SK-N-SH treated with all-trans-retinoic acid at 6 μM for 48 hours (cell line): ENCODE data around the gene FN1.

Source experiments
- ATAC-seq: fragments of 200-7000 bp; cut with Tn5 transposase; 3 replicates; pipeline ENCODE4 v1.9.1; 2020; ENCODE audit warnings: mild to moderate bottlenecking, moderate library complexity
- ARNTL ChIP-seq: fragments of 450-650 bp; formaldehyde crosslinking; IDR thresholded peaks from 2 replicates; pipeline ENCODE4 v1.5.0; 2020; ENCODE audit warnings: low read depth, mild to moderate bottlenecking, moderate library complexity, borderline replicate concordance
- BACH2 ChIP-seq: fragments of 250-450 bp; sonication (Bioruptor Pico); IDR thresholded peaks from 2 replicates; pipeline ENCODE4 v1.9.0; 2021; ENCODE audit warnings: mild to moderate bottlenecking, borderline replicate concordance
- ESRRG ChIP-seq: fragments of 250-450 bp; sonication (Bioruptor Pico); IDR thresholded peaks from 2 replicates; pipeline ENCODE4 v1.6.1; 2021; ENCODE audit warnings: mild to moderate bottlenecking
- GLIS3 ChIP-seq: fragments of 250-450 bp; sonication (Bioruptor Pico); IDR thresholded peaks from 2 replicates; pipeline ENCODE4 v1.5.0; 2020; ENCODE audit warnings: mild to moderate bottlenecking, moderate library complexity
- ISL1 ChIP-seq: fragments of 250-450 bp; sonication (Bioruptor Pico); IDR thresholded peaks from 2 replicates; pipeline ENCODE4 v2.1.2; 2022; ENCODE audit warnings: mild to moderate bottlenecking, moderate library complexity
- OSR1 ChIP-seq: fragments of 250-450 bp; sonication (Bioruptor Pico); IDR thresholded peaks from 2 replicates; pipeline ENCODE4 v1.8.0; 2022; ENCODE audit warnings: moderate library complexity, mild to moderate bottlenecking, inconsistent platforms
- PPARA ChIP-seq: fragments of 250-450 bp; sonication (Bioruptor Pico); IDR thresholded peaks from 2 replicates; pipeline ENCODE4 v1.5.0; 2020; ENCODE audit warnings: mild to moderate bottlenecking, borderline replicate concordance
- SNAI2 ChIP-seq: fragments of 250-450 bp; sonication (Bioruptor Pico); IDR thresholded peaks from 2 replicates; pipeline ENCODE4 v1.5.0; 2020; ENCODE audit warnings: mild to moderate bottlenecking, moderate library complexity
- TOX ChIP-seq: fragments of 250-450 bp; sonication (Bioruptor Pico); IDR thresholded peaks from 2 replicates; pipeline ENCODE4 v1.8.0; 2021; ENCODE audit warnings: mild to moderate bottlenecking, moderate library complexity, borderline replicate concordance
- ZFP3 ChIP-seq: fragments of 250-450 bp; sonication (Bioruptor Pico); IDR thresholded peaks from 2 replicates; pipeline ENCODE4 v1.5.0; 2020; ENCODE audit warnings: mild to moderate bottlenecking, moderate library complexity
- ZFP30 ChIP-seq: fragments of 450-650 bp; formaldehyde crosslinking; IDR thresholded peaks from 2 replicates; pipeline ENCODE4 v1.5.0; 2022; ENCODE audit warnings: mild to moderate bottlenecking, moderate library complexity
- ZNF565 ChIP-seq: fragments of 450-650 bp; formaldehyde crosslinking; conservative IDR thresholded peaks from 2 replicates; pipeline ENCODE4 v1.5.0; 2020; ENCODE audit warnings: low read depth, mild to moderate bottlenecking, moderate library complexity
- ZNF8 ChIP-seq: fragments of 450-650 bp; formaldehyde crosslinking; IDR thresholded peaks from 2 replicates; pipeline ENCODE4 v1.5.0; 2020; ENCODE audit warnings: mild to moderate bottlenecking, moderate library complexity
- TF ChIP-seq, protein P1 (sequence below): fragments of 250-450 bp; sonication (Bioruptor Pico); IDR thresholded peaks from 2 replicates; pipeline ENCODE4 v1.8.0; 2021; ENCODE audit warnings: low read depth, mild to moderate bottlenecking, moderate library complexity, borderline replicate concordance
- TF ChIP-seq, protein P2 (sequence below): fragments of 250-450 bp; sonication (Bioruptor Pico); IDR thresholded peaks from 2 replicates; pipeline ENCODE4 v1.5.1; 2020; ENCODE audit warnings: low read depth, mild to moderate bottlenecking, moderate library complexity
- TF ChIP-seq, protein P3 (sequence below): fragments of 250-450 bp; sonication (Bioruptor Pico); IDR thresholded peaks from 2 replicates; pipeline ENCODE4 v1.5.1; 2021; ENCODE audit warnings: mild to moderate bottlenecking, moderate library complexity

Gene FN1

DNA sequence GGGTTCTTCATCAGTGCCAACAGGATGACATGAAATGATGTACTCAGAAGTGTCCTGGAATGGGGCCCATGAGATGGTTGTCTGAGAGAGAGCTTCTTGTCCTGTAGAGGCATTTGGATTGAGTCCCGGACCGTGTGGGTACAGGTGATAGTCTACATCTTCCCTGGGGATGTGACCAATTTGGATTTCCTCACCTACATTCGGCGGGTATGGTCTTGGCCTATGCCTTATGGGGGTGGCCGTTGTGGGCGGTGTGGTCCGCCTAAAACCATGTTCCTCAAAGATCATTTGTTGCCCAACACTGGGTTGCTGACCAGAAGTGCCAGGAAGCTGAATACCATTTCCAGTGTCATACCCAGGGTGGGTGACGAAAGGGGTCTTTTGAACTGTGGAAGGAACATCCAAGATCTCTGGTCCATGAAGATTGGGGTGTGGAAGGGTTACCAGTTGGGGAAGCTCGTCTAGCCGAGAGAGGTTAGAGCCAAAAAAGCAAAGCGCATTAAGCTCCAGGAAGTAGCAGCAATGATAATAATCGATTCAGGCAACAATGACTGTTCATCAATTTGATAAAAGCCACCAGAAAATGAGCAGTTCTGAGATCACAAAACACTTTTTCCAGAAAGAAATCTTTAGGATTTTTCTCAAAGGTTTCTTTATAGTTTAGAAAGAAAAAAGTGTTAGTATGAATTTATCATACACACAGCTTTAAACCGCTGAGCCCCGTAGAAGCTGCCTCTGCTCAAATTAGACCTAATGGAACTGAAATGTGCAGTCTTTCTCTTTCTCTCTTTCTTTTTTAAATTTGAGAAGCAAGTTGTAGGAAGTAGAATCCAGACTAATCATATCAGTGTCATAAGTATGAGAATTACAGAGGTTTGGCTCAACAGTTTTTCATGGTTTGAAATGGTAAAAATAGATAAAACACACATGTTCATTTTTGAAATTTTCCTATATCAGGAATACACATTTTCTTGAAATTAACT lies 63.7 kb downstream of the FN1 start:
- ATAC-seq = no peak
- TF ChIP-seq ZNF565 (CRISPR knock-in tag) = no peak
- TF ChIP-seq ARNTL (CRISPR knock-in tag) = no peak
- TF ChIP-seq, protein P1, sequence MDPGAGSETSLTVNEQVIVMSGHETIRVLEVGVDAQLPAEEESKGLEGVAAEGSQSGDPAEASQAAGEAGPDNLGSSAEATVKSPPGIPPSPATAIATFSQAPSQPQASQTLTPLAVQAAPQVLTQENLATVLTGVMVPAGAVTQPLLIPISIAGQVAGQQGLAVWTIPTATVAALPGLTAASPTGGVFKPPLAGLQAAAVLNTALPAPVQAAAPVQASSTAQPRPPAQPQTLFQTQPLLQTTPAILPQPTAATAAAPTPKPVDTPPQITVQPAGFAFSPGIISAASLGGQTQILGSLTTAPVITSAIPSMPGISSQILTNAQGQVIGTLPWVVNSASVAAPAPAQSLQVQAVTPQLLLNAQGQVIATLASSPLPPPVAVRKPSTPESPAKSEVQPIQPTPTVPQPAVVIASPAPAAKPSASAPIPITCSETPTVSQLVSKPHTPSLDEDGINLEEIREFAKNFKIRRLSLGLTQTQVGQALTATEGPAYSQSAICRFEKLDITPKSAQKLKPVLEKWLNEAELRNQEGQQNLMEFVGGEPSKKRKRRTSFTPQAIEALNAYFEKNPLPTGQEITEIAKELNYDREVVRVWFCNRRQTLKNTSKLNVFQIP (CRISPR knock-in tag) = no peak
- no peak for TF ChIP-seq ZFP30 (CRISPR knock-in tag)
- TF ChIP-seq OSR1 (CRISPR knock-in tag) = no peak
- TF ChIP-seq GLIS3 (CRISPR knock-in tag) = no peak
- no peak for TF ChIP-seq BACH2 (CRISPR knock-in tag)
- TF ChIP-seq ZFP3 (CRISPR knock-in tag) = no peak
- TF ChIP-seq TOX = no peak
- TF ChIP-seq, protein P2, sequence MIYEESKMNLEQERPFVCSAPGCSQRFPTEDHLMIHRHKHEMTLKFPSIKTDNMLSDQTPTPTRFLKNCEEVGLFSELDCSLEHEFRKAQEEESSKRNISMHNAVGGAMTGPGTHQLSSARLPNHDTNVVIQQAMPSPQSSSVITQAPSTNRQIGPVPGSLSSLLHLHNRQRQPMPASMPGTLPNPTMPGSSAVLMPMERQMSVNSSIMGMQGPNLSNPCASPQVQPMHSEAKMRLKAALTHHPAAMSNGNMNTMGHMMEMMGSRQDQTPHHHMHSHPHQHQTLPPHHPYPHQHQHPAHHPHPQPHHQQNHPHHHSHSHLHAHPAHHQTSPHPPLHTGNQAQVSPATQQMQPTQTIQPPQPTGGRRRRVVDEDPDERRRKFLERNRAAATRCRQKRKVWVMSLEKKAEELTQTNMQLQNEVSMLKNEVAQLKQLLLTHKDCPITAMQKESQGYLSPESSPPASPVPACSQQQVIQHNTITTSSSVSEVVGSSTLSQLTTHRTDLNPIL (CRISPR knock-in tag) = no peak
- TF ChIP-seq ZNF8 (CRISPR knock-in tag) = no peak

DNA sequence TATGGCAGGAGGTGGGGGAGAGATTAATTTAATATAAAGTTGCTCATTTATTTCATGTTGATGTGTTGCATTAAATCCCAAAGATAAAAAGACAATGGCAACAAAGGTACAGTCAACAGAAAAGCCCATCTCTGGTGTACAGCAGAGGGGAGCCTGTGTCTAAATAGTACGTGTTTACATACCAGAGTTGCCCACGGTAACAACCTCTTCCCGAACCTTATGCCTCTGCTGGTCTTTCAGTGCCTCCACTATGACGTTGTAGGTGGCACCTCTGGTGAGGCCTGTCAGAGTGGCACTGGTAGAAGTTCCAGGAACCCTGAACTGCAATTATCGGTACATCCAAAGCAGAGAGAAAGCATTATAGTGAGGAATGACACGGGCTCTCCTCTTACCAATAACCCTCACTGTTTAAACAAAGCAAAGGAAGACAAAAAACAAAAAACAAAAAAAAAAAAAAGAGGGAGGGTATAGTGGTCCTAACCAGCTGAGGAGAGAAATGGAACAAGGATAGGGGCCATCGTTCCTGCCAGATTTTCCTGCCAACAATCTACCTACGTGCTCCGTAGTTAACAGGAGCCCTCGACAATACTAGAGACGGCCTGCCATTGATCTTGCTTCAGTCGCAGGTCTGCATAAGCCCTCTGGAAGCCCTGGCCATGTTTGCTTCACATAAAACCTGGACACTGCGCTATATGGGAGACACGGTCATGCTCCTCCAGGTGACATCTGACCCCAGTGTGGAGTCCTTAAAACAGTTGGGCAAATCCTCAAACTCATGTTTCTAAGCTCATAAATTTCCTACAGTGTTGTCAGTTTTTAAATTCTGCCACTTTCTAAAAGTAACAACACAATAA lies 65.5 kb downstream of the FN1 start:
- no peak for TF ChIP-seq PPARA (CRISPR knock-in tag)
- no peak for TF ChIP-seq ESRRG
- no peak for TF ChIP-seq ZNF565 (CRISPR knock-in tag)
- ATAC-seq = no peak

DNA sequence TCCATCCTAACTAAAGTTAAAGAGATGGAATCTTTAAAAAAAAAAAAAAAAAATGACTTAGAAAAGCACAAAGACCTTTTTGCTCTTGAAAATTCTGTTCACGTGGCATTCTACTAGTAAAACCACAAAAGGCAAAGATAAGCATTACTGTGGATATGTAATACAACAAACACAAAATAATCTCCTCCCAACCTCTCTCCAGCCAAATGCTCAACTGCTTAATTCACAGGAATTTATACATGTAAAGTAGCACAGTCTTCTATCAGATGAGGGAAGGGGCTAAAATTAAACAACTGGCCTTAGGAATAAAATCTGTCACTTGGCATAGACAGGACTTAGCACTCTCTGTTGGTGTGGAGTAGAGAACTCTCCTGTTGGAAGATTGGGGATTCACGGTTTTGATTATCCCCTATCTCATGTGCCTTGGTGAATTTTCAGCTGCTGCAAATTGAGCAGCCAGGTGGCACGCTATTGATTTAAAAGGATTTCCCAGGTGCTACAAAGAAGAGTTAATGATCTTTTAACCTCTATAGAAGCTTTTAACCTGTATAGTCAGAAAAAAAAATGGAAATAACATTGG lies 66.6 kb downstream of the FN1 start:
- no peak for ATAC-seq
- TF ChIP-seq GLIS3 (CRISPR knock-in tag) (no peak), ISL1 (CRISPR knock-in tag) (no peak), SNAI2 (CRISPR knock-in tag) (no peak), ZFP3 (CRISPR knock-in tag) (no peak)
- TF ChIP-seq, protein P2 (CRISPR knock-in tag) = no peak
- TF ChIP-seq, protein P3, sequence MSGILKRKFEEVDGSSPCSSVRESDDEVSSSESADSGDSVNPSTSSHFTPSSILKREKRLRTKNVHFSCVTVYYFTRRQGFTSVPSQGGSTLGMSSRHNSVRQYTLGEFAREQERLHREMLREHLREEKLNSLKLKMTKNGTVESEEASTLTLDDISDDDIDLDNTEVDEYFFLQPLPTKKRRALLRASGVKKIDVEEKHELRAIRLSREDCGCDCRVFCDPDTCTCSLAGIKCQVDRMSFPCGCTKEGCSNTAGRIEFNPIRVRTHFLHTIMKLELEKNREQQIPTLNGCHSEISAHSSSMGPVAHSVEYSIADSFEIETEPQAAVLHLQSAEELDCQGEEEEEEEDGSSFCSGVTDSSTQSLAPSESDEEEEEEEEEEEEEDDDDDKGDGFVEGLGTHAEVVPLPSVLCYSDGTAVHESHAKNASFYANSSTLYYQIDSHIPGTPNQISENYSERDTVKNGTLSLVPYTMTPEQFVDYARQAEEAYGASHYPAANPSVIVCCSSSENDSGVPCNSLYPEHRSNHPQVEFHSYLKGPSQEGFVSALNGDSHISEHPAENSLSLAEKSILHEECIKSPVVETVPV (CRISPR knock-in tag) = no peak

DNA sequence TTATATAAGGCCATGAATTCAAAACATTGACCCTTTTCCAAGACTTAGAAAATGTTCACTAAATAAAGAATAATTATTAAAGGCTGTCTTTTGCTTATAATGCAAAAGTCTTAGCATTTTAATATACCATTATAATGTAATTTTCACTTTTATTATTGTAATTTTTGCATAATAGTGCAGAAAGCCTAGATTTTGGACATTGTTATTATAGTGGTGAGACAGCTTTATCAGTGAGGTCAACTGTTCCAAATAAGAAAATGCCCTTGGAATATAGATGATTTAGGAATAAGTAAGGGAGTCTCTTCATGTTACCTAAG lies 67.4 kb downstream of the FN1 start:
- TF ChIP-seq BACH2 (CRISPR knock-in tag) = no peak
- TF ChIP-seq, protein P1 (CRISPR knock-in tag) = no peak
- TF ChIP-seq, all 23 proteins: peak for 0
- no peak for ATAC-seq
